Glutamatergic neuron (in vitro differentiated cells): Measurements from ENCODE around the gene NTM. TPM values are rescaled to one million over a fixed set of nuclear protein-coding genes. Genes with fewer than 3 reads are reported as not detected.

ENCODE experiments used
- DNase-seq: peaks from one replicate; pipeline ENCODE4 v3.0.0; 2022
- H3K27ac Mint-ChIP-seq: one replicate; pipeline ENCODE4 v1.8.0; 2020; ENCODE audit warnings: mild to moderate bottlenecking, mixed read lengths, inconsistent platforms; ENCODE audit not compliant: unreplicated experiment
- H3K27me3 Mint-ChIP-seq: one replicate; pipeline ENCODE4 v1.8.0; 2020; ENCODE audit warnings: mild to moderate bottlenecking, moderate library complexity, mixed read lengths, inconsistent platforms; ENCODE audit not compliant: unreplicated experiment
- H3K36me3 Mint-ChIP-seq: one replicate; pipeline ENCODE4 v1.8.0; 2020; ENCODE audit warnings: mild to moderate bottlenecking, mixed read lengths, inconsistent platforms; ENCODE audit not compliant: unreplicated experiment
- H3K4me1 Mint-ChIP-seq: one replicate; pipeline ENCODE4 v1.8.0; 2020; ENCODE audit warnings: mild to moderate bottlenecking, low read depth, mixed read lengths, inconsistent platforms; ENCODE audit not compliant: unreplicated experiment
- H3K4me3 Mint-ChIP-seq: one replicate; pipeline ENCODE4 v1.8.0; 2020; ENCODE audit warnings: mild to moderate bottlenecking, mixed read lengths, inconsistent platforms; ENCODE audit not compliant: unreplicated experiment
- H3K9me3 Mint-ChIP-seq: one replicate; pipeline ENCODE4 v1.8.0; 2020; ENCODE audit warnings: mild to moderate bottlenecking, moderate library complexity, mixed read lengths, inconsistent platforms; ENCODE audit not compliant: unreplicated experiment
- CTCF ChIP-seq: fragments of 200-600 bp; sonication (generic); IDR thresholded peaks from one replicate; pipeline ENCODE4 v1.5.0; 2021; ENCODE audit not compliant: partially characterized antibody, unreplicated experiment
- total RNA-seq: library from RNA; stranded (reverse); fragmentation: NEBNext Ultra II Directional; extraction: Animal tissue kit (Norgen Biotek cat#: 25700); gene quantifications from one replicate; pipeline ENCODE4 v1.2.1, GENCODE V29; 2021; ENCODE audit not compliant: unreplicated experiment

Gene NTM
- total RNA-seq, 1 donor from 2014 or later: 1.2 TPM

- no peaks in the 10 kb centered on the region for H3K27me3 Mint-ChIP-seq
- H3K9me3 Mint-ChIP-seq: no peaks in the 10 kb centered on the region
- TF ChIP-seq CTCF: peak; percentile 91
- no peak overlapping the region for H3K4me3 Mint-ChIP-seq
- no peak overlapping the region for H3K27ac Mint-ChIP-seq
- DNase-seq: peak; percentile 82
- no peaks in the 10 kb centered on the region for H3K4me1 Mint-ChIP-seq
- H3K36me3 Mint-ChIP-seq: no peaks in the 10 kb centered on the region
Measured at GRCh38 chr11:131748151-131749050, 378.0 kb downstream of the NTM start.

- no peak overlapping the region for H3K4me3 Mint-ChIP-seq
- H3K27ac Mint-ChIP-seq: no peak overlapping the region
- H3K9me3 Mint-ChIP-seq: no peaks in the 10 kb centered on the region
- no peak for TF ChIP-seq CTCF
- H3K27me3 Mint-ChIP-seq: no peaks in the 10 kb centered on the region
- no peak for DNase-seq
- no peaks in the 10 kb centered on the region for H3K36me3 Mint-ChIP-seq
- no peaks in the 10 kb centered on the region for H3K4me1 Mint-ChIP-seq
Measured at GRCh38 chr11:131749101-131749500, 378.7 kb downstream of the NTM start.

GRCh38 chr11:131750152-131750551, 379.7 kb downstream of the NTM start:
- H3K27ac Mint-ChIP-seq: no peak overlapping the region
- no peaks in the 10 kb centered on the region for H3K9me3 Mint-ChIP-seq
- no peaks in the 10 kb centered on the region for H3K4me1 Mint-ChIP-seq
- H3K27me3 Mint-ChIP-seq: no peaks in the 10 kb centered on the region
- no peak for TF ChIP-seq CTCF
- H3K4me3 Mint-ChIP-seq: no peak overlapping the region
- H3K36me3 Mint-ChIP-seq: no peaks in the 10 kb centered on the region
- no peak for DNase-seq

- no peaks in the 10 kb centered on the region for H3K36me3 Mint-ChIP-seq
- DNase-seq: no peak
- H3K27ac Mint-ChIP-seq: no peak overlapping the region
- H3K27me3 Mint-ChIP-seq: no peaks in the 10 kb centered on the region
- no peak overlapping the region for H3K4me3 Mint-ChIP-seq
- H3K9me3 Mint-ChIP-seq: no peaks in the 10 kb centered on the region
- no peak for TF ChIP-seq CTCF
- no peaks in the 10 kb centered on the region for H3K4me1 Mint-ChIP-seq
Measured at GRCh38 chr11:131750692-131751091, 380.3 kb downstream of the NTM start.

- no peak overlapping the region for H3K4me3 Mint-ChIP-seq
- no peaks in the 10 kb centered on the region for H3K27me3 Mint-ChIP-seq
- no peaks in the 10 kb centered on the region for H3K4me1 Mint-ChIP-seq
- H3K9me3 Mint-ChIP-seq: no peaks in the 10 kb centered on the region
- no peaks in the 10 kb centered on the region for H3K36me3 Mint-ChIP-seq
- no peak for DNase-seq
- no peak for TF ChIP-seq CTCF
- H3K27ac Mint-ChIP-seq: no peak overlapping the region
Measured at GRCh38 chr11:131754671-131755070, 384.3 kb downstream of the NTM start.
